ENCODE results near the gene PODXL2.

DNA sequence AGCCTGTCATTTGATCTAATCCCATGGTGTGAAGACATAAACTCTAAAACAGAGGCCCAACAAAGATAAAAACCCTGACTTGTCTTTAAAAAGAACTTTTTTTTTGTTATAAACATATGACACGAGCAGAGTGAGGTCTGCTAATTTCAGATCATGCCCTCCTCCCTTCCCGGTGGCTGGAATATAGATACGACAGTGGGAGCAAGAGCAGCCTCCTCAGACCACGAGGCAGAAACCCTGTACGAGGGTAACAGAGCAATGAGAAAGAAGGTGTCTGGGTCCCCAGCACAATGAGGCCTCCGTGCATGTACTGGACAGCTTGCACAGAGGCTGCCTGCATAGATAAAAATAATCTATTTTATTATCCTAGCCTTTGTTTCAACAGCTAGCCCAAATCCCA, 44.3 kb upstream of the PODXL2 start:
- TF ChIP-seq, protein P1, sequence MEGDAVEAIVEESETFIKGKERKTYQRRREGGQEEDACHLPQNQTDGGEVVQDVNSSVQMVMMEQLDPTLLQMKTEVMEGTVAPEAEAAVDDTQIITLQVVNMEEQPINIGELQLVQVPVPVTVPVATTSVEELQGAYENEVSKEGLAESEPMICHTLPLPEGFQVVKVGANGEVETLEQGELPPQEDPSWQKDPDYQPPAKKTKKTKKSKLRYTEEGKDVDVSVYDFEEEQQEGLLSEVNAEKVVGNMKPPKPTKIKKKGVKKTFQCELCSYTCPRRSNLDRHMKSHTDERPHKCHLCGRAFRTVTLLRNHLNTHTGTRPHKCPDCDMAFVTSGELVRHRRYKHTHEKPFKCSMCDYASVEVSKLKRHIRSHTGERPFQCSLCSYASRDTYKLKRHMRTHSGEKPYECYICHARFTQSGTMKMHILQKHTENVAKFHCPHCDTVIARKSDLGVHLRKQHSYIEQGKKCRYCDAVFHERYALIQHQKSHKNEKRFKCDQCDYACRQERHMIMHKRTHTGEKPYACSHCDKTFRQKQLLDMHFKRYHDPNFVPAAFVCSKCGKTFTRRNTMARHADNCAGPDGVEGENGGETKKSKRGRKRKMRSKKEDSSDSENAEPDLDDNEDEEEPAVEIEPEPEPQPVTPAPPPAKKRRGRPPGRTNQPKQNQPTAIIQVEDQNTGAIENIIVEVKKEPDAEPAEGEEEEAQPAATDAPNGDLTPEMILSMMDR (IDR thresholded peaks at IDR 0.05), result no peak
- no peak for TF ChIP-seq POLR2A (IDR thresholded peaks at IDR 0.05)
